GM19025 (cell line): ENCODE measurements around the gene SLCO2A1.

Experiments used
- ATAC-seq: cut with Tn5 transposase; IDR thresholded peaks from one replicate; pipeline ENCODE4 v1.9.1; 2021; ENCODE audit warnings: mild to moderate bottlenecking, low read depth, moderate library complexity; ENCODE audit not compliant: unreplicated experiment

SLCO2A1 gene

GRCh38 chr3:134003066-134003465 lies 26.7 kb downstream of the SLCO2A1 start:
- ATAC-seq, result no peak

GRCh38 chr3:134002306-134002705 lies 27.4 kb downstream of the SLCO2A1 start:
- no peak for ATAC-seq

GRCh38 chr3:134001251-134001650 lies 28.5 kb downstream of the SLCO2A1 start:
- ATAC-seq, result no peak

- ATAC-seq, result no peak
Observed at GRCh38 chr3:133999891-134000685, 29.6 kb downstream of the SLCO2A1 start.

GRCh38 chr3:133998691-133999241 lies 31.0 kb downstream of the SLCO2A1 start:
- ATAC-seq, result no peak

- no peak for ATAC-seq
Observed at GRCh38 chr3:133997871-133998635, 31.7 kb downstream of the SLCO2A1 start.

- no peak for ATAC-seq
Observed at GRCh38 chr3:133996996-133997395, 32.7 kb downstream of the SLCO2A1 start.

GRCh38 chr3:133996251-133996661 lies 33.5 kb downstream of the SLCO2A1 start:
- no peak for ATAC-seq

GRCh38 chr3:133995264-133995663 lies 34.5 kb downstream of the SLCO2A1 start:
- ATAC-seq, result no peak

GRCh38 chr3:133994166-133994890 lies 35.4 kb downstream of the SLCO2A1 start:
- no peak for ATAC-seq

- no peak for ATAC-seq
Observed at GRCh38 chr3:133992951-133993620, 36.6 kb downstream of the SLCO2A1 start.

GRCh38 chr3:133992381-133992780 lies 37.3 kb downstream of the SLCO2A1 start:
- ATAC-seq, result no peak

GRCh38 chr3:133991637-133992036 lies 38.1 kb downstream of the SLCO2A1 start:
- ATAC-seq, result peak; percentile 49

GRCh38 chr3:133991209-133991608 lies 38.5 kb downstream of the SLCO2A1 start:
- no peak for ATAC-seq

- no peak for ATAC-seq
Observed at GRCh38 chr3:133989936-133990702, 39.6 kb downstream of the SLCO2A1 start.

GRCh38 chr3:133988631-133989161 lies 41.0 kb downstream of the SLCO2A1 start:
- no peak for ATAC-seq

GRCh38 chr3:133987948-133988484 lies 41.7 kb downstream of the SLCO2A1 start:
- ATAC-seq, result peak; percentile 59

- ATAC-seq, result no peak
Observed at GRCh38 chr3:133987136-133987535, 42.6 kb downstream of the SLCO2A1 start.

- ATAC-seq, result no peak
Observed at GRCh38 chr3:133986311-133986710, 43.4 kb downstream of the SLCO2A1 start.
